RPMI7951 (cell line): Measurements from ENCODE around the gene NEK9. TPM values are rescaled to one million over a fixed set of nuclear protein-coding genes. Genes with fewer than 3 reads are reported as not detected.
"Not testable (repeated sequence)": the region's sequence is repeated elsewhere in the genome, so short reads cannot be mapped to it uniquely, and the experiment has no call there.

ENCODE experiments used
- DNase-seq: peaks from one replicate; pipeline ENCODE4 v3.0.0-alpha.2; 2012; ENCODE audit warnings: low read depth
- total RNA-seq: library from RNA; depleted of rRNA; stranded (reverse); fragments of >200 nt; shearing (Covaris generic); gene quantifications from 2 replicates; pipeline ENCODE4 v1.2.3, GENCODE V29; 2014

Gene NEK9
- total RNA-seq, 1 experiment from 2014 or later = 11.1 TPM

DNA sequence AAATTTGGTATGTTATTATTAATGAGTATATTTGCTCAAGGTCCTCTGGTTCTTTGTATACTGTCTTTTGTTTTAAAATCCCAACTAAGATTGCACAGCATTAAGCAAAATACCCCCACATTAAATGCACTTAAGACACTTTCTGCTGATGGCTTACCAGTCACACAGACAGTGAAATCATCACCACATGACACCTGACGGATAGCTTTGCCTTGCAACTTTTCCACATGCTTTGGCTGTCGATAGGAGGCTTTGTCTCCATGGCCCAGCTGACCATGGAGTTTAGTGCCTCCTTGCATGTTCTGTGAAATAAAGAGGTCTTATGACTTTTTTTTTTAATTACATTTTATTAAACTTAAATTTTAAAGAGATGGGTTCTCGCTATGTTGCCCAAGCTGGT, 19.7 kb downstream of the NEK9 start:
- DNase-seq = no peak

DNA sequence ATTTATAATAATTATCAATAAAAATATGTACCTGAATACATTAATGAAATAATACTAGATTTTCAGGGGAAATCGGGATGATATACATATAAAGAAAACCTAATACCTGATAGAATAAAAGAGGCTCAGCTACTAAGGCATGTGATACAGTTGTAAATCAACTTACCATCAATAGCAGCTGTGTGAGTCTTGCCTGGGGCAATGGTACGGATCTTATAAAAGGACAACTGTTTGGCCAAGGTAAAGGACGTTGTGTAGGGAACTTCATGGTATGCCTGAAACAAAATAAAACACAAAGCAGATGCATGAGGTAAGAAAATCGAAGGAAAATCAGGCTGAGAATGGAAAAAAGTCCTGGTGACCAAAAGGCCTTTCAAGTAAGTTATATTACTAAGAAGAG, 25.4 kb downstream of the NEK9 start:
- DNase-seq = no peak

DNA sequence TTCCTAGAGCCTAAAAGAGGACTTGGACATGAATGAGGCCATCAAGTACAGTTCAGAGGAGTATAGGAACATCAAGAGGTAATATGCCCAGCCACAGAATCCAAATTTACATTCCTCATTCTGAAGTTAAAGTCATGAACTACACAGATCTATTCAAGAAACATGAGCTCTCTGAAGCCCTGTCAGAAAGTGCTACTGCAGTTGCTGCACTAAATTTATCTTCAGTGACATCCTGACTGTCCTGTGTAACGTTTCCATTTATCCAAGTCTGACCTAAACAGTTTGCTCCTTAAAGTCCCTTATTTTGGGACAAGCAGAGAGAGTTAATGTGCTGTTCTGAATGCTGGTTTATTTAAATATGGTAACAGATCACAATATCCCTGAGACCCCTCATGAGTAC, 28.2 kb downstream of the NEK9 start:
- DNase-seq = no peak

DNA sequence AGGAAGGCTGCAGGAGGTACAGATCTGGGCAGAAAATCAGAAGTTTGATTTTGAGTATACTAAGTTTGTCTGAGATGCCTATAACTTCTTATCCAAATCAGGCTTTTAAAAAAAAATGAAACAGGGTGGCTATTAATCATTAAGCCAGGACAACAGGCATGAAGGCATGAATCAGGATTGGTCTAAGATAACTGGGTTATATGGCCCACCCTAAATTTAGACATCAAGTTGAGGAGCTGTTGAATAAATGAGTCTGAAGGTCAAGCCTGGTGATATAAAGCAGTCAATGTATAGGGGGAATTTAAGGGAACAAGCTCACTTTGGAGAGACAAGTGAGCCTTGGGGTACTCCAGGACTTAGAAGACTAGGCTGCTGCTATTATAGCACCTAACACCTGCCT, 28.6 kb downstream of the NEK9 start:
- no peak for DNase-seq

DNA sequence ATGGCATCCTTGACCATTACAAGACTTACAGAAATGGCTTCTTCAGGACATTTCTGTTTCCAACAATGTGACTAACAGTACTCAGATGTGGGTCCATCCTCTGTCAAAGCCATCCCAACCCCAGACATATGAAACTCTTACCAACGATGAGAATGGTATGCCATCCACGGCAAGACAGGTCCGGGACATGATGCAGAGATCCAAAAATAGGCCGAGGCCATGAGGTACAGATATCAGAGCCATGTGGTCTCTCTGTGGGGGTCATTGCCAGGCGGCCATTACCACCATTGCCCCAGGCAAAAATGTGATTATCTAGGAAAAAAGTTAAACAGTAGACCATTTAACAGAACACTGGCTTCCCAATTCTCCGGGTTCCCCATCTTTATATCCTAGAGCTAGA, 29.9 kb downstream of the NEK9 start:
- DNase-seq = no peak

DNA sequence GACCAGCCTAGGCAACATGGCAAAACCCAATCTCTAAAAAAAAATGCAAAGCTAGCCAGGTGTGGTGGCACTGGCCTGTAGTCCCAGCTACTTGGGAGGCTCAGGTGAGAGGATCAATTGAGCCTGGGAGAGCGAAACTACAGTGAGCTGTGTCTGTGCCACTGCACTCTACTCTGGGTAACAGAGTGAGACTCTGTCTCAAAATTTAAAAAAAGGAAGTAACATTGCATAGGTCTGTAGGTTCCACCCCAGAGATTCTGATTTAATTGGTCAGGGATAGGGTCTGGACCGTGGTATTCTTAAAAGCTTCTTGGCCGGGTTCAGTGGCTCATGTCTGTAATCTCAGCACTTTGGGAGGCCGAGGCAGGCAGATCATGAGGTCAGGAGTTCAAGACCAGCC, 31.2 kb downstream of the NEK9 start:
- DNase-seq = no peak

DNA sequence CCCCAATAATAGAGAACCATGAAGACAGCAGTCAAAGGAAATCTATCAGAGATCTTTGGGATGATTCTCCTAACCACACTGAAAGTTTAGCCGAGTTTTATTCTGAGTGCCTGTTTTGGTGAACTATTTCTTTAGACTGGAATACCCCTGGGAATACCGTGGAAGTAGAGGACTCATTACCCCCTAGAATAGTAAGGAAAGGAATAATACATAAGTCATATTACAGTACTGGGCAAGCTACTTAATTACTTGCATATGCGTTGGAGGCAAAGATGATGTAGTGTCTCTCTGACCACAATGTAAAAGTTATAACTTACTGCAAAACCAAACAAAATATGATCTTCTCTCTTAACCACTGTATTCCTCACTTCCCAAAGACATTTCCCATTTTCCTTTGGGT, 32.0 kb downstream of the NEK9 start:
- no peak for DNase-seq

DNA sequence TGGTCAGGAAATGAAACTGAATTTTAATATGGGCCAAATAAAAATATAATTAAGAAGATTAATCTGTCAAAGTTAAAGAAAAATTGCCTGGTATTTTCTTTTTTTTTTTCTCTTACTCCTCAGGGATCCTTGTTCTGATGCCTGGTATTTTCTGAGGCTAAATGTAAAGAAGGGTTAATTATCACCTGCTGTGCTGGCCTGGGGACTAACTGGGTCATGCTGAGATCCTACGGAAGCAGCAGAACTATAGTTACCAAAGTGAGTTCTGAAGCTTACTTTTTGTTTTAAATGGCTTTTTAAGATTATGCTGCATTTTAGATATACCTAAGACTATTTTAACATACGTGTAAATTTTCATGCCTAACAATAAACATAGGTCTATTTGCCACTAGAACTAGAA, 34.1 kb downstream of the NEK9 start:
- no peak for DNase-seq

DNA sequence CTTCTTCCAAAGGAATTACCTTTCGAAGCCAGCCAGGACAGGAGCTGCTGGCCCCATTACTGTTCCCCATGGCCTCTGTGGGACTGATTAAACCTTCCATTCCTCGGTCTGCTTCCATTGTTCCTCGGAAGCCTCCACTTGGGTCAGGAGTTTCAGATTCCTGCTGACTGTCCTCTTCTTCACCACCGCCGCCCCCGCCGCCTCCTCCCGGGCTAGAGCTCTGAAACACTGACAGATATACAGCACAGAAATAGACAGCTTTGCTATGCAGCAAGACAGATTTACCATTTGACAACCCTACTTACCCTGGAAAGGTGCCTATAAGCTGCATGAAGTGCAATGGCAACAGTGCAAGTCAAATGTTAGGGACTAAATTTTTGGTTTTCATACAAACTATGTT, 35.6 kb downstream of the NEK9 start:
- DNase-seq = no peak

DNA sequence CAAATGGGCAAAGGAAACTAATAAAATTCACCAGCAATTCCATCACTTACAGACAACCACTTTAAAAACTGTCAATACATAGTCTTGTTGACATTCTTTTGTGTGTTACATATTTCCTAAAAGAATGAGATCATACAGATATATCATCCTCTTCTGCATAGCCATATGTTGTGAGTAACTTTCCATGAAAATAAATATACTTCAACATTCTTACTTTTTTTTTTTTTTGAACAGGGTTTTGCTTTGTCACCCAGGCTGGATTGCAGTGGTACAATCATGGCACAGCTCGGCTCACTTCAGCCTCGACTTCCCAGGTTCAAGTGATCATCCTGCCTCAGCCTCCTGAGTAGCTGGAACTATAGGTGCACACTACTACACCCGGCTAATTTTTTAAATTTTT, 36.5 kb downstream of the NEK9 start:
- DNase-seq = no peak

DNA sequence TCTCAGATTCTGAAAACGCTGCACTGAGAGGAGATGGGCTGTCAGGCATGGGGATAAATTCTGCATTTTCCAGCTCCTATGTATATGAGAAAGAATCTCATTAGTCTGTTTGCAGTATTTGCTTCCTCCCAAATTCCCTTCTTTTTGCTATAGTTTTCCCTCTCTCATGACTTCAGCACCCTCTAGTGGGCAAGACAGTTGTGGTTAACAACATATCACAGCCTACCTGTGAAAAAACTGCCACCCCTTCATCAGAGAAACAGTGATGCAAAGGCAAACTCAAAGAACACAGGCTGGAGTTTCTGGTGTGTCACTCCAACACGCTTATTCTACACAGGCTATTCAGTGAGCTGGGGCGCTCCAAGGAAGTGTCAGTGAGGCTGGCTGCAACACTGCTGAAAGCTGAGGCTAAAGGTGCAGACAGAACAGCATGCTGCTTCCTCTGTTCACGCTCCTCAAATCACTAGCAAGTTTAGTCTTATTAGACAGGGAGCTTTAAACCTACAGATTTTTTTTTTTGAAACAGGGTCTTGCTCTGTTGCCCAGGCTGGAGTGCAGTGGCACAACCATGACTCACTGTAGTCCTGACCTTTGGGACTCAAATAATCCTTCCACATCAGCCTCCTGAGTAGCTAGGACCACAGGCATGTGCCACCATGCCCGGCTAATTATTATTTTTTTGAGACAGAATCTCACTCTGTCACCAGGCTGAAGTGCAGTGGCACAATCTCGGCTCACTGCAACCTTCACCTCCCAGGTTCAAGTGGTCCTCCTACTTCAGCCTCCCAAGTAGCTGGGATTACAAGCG, 38.1 kb downstream of the NEK9 start:
- DNase-seq = peak; percentile 49

DNA sequence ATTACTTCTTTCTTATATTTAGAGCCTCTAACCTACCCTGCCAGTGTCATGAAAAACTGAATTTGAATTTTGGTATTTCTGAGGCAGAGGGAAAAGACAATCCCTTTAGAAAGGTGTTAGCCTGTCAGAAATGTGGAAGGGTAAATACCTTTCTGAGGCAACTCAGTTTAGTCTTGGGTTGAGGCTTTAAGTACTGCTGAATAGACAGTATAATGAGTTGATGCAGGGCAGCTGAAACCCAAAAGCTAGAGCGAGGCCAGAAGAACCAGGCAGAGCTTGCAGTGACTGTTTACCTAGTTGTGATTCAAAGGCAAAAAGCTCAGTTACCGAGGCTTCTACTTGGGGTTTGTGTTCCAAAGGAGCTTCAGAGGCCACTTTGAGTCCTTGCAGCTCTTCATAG, 38.7 kb downstream of the NEK9 start:
- DNase-seq = no peak

DNA sequence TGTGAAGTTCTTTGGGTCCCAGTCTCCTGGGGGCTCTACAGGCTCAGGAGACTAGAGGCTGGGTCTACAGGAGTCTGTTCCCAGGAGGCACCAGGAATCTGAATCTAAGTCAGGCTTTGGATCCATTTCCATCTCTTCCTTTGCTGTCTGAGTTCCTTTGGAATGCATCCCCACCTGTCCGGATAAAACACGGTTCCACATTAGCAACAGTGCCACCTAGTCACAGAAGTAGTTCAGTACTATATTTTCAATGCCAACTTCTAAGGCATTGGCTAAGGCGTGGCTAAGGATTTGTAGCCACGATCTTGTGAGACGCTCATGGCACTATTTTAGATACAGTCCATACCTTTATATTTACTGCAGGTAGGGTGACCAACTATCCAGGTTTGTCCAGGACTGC, 42.3 kb downstream of the NEK9 start:
- no peak for DNase-seq

DNA sequence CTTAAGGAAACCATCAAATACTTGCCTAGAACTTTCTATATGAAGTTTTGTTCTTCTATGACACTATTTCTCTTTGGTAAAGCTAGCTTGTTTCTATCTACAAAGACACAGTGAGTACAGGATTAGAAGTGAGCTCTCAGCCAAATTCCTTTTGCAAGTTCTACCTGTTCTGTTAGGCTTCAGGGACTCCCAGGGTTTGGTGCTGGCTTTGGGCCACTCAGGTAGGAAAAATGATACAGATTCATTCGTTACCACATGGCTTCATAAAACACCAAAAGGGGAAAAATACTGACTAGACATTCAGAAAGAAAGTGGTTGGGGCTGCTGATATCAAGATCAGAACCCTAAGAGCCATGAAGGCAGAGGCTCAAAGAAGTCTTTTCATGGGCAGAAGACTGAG, 43.6 kb downstream of the NEK9 start:
- DNase-seq = no peak

DNA sequence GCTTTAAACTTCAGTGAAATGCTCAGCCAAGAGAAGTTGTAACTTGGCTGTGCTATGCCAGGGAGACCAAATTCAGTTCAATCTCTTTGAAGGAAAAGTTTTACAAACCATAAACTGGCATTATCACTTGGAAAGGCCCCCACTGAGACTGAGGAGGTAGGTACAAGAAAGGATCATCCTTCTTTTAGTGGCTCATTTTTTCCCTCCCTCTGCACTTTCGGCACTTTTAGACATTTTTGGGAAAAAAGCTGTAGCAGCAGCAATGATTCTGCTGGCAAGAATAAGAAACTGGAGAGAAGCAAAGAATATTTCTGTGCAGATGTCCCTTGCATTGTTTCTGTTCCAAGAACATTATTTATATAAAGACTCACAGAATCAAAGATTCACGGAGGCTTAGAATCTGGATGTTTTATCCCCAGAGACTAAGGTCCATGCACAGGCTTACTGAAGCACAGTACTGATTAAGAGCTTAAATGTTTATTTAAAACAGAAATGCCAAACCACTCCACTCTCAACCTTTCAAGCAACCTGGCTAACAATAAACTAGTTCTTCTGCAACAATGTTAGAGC, 45.1 kb downstream of the NEK9 start:
- no peak for DNase-seq

DNA sequence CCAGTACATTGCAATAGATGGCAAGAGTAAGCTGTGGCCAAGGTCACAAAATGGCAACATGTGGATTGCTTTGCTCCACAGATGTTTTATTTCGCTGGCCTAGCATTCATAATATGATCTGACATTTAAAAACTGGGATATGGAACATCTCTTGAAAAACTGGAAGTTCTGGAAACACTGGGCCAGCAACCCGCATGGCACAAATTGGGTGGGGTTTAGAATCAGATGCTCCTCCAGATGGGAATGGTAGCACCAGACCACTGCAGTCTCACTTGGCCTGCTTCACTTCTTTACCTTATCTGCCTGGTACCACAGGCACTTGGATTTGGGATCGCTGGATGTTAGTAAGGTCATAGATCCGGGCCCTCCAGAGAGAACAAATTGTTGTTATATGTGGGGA, 47.3 kb downstream of the NEK9 start:
- no peak for DNase-seq

DNA sequence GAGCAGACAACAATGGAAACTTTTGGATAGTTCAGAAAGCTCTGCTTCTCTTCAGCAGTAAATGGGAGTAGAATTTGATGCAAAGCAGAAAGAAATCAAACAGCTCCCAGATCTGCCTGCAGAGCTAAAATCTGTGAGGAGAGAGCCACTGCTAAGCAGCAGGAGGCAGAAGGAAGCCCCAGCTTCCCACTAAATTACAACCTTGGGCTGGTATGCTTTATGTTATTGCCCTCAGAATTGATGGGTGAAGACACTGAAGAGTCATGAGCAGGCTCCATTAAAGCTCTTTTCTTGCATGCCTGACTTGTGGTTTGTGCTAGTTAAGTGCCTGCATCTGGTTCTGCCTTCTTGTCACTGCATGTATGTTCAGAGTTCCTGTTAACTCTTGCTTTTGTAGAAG, 49.1 kb downstream of the NEK9 start:
- no peak for DNase-seq

DNA sequence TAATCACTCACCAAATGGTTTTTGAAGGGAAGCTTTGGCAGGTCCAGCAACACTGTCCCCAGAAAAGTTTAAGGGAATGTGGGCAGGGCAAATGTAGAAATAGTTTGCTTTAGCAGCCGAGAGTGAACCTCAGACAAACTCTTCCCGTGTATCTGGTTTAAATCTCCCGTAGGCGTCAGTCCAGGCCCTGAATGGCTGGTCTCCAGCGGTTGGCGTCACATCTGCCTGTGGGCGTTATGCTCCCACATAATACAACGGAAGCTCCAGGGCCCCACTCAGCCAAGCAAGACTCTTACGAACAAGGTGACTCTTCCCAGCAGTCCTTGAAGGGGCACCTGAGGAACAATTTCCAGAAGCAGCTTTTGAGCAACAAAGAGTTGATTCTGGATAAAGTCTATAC, 56.5 kb downstream of the NEK9 start:
- DNase-seq = no peak

DNA sequence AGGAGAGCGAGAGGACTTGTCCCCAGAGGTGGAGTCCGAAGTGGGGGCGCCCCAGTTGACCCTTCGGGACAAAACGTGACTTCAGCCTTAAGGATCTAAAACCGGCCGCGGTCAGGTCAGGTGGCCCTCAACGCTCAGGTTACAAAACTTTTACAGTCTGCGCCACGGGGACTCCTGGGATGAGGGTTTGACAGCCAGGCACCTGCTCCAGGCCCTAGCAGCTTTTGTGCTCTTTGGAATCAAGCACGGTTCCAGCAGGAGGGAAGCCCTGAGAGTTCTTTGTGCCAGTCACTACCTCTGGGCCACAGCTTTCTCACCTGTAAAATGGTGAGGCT, 57.1 kb downstream of the NEK9 start:
- no peak for DNase-seq

DNA sequence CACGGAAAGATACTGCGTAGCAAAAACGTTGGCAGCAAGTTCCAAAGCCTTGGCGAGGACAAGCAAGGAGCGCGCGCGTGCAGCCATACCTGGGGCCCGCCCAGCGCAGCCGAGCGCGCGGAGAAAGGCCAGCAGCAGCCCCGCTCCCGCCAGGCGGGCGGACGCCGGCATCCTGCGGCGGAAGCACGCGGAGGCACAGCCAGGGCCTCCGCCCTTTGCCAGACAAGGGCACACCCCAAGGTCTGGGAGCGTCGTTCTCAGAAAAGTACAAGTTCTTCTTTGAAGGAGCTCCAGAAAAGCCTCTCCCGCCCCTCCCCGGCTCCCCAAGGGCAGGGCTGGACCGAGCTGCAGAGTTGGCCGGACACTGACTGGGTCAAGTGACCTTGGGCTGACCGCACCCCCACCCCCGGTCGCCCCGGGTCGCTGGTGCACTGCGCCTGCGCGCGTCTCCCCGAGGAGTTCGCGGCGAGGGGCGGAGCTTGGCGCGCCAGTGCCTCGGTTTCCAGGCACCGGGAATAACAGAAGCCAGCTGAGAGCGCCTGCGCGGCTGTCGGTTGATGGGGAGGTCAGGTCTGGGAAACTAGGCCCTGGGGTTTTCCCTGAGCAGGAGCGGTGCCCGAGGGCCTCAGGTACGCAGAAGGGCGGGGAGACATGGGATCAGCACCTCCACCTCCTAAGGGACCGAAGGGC, 57.6 kb downstream of the NEK9 start, which contains the start of gene ZC2HC1C:
TSS of gene ZC2HC1C (plus strand) at position 521 of the 690 bp plus-strand sequence. CDS start 933 bp downstream, outside the sequence.
- peak; percentile 81 for DNase-seq

DNA sequence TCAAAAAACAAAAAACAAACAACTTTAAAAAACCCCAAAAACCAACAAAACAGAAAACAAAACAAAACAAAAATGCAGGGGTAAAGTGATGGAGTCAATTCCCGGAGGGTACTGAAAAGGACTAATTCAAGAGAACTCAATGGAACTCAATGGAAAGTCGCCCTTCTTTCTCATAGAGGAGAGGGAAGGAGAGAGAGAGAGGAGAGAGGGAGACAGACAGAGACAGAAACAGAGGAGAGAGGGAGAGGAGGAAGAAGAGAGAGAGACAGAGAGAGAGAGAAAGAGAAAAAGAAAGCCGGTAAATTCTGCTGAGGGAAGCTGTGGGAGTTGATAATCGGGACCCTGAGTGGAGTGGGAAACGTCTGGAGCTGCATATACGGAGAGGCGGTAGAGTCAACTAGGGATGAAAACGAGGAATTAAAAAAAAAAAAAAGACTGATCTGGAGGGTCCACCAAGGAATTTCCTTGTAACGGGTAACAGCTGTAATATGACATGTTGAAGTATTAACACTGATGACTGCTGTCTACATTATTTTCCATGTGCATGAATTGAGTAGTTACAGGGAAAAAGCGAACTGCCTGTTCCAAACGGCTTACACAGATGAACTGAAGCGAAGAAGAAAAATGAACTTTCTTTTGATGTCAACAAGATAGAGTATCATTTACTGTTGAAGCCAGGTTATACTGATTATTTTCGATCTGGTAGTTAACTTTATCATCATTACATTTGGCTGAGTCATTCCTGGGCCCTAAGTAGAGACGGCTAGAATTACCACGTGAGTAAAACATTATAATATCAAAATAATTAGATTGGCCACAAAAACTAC, 58.3 kb downstream of the NEK9 start:
- DNase-seq = no peak

DNA sequence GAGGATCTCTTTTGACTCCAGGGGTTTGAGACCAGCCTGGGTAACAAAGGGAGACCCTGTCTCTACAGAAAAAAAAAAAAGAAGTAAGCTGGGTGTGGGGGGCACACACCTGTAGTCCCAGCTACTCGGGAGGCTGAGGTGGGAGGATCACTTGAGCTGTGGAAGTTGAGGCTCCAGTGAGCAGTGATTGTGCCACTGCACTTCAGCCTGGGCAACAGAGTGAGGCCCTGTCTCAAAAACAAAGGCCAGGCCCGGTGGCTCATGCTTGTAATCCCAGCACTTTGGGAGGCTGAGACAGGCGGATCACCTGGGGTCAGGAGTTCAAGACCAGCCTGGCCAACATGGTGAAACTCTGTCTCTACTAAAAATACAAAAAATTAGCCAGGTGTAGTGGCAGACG, 59.1 kb downstream of the NEK9 start:
- not testable (repeated sequence) for DNase-seq
